ENCODE data around the gene DYNLT1. TPM values are rescaled to one million over a fixed set of nuclear protein-coding genes. Genes with fewer than 3 reads are reported as not detected.
A peak's percentile ranks its signal among the peaks of the same experiment; 100 is the strongest.
"Not testable (repeated sequence)": the region's sequence is repeated elsewhere in the genome, so short reads cannot be mapped to it uniquely, and the experiment has no call there.

The DYNLT1 gene
- total and polyA plus RNA-seq, 7 experiments from 2014 or later = 66.4 to 122 (median 81.6) TPM

- H3K4me1 ChIP-seq (ENCODE audit: control insufficient read depth in 2 of 2, insufficient read depth in 2 of 2, low read length in 2 of 2) = peaks cover 28 to 32% of the 10 kb centered on the region in 2 donors
- no peak overlapping the region for H3K4me3 ChIP-seq (ENCODE audit: low read length)
- peak overlapping the region; percentile 61 for H3K27ac ChIP-seq (ENCODE audit: low read depth, low read length)
- peaks cover 12 to 47% (median 31%) of the 10 kb centered on the region in 5 donors for H3K36me3 Mint-ChIP-seq
- H3K27me3 ChIP-seq (ENCODE audit: control insufficient read depth in 2 of 2, insufficient read depth in 2 of 2, low read length in 2 of 2) = no peaks in the 10 kb centered on the region
- ATAC-seq (peak; percentile 70), DNase-seq (peak in 6 of 9 donors; percentile 42 to 76 (median 65))
- ChIA-PET POLR2A (interaction anchor here (1.0 to 1.1 kb wide), 3 partner anchors 9 to 10 kb away, joined by 3 to 5 read pairs (median 3); partner anchors contain the start of gene DYNLT1), CTCF (interaction anchor here (0.8 kb wide), 1 partner anchor 56 kb away, joined by 4 read pairs; no protein-coding TSS in a partner anchor)
- peak overlapping the region in 8 of 10 donors; percentile 10 to 60 (median 45) for H3K4me3 Mint-ChIP-seq
- peak overlapping the region; percentile 60 to 95 (median 85) for H3K27ac Mint-ChIP-seq
- no peaks in the 10 kb centered on the region for H3K9me3 ChIP-seq (ENCODE audit: control insufficient read depth in 2 of 3, low read length in 3 of 3)
- H3K9me3 Mint-ChIP-seq = peaks cover 0 to 2% (median 0%) of the 10 kb centered on the region in 11 donors
- H3K27me3 Mint-ChIP-seq = no peaks in the 10 kb centered on the region
- intact Hi-C loops (cut with micrococcal nuclease) = loop anchor here (1.0 to 2.0 kb wide), 3 partner anchors 8 to 26 kb away; no protein-coding TSS in a partner anchor
- H3K36me3 ChIP-seq (ENCODE audit: control insufficient read depth in 2 of 3, insufficient read depth in 3 of 3, low read length in 3 of 3) = peaks cover 5 to 36% (median 16%) of the 10 kb centered on the region in 3 experiments
- peaks cover 29 to 78% (median 60%) of the 10 kb centered on the region in 7 donors for H3K4me1 Mint-ChIP-seq
Observed at GRCh38 chr6:158634695-158635426, 9.7 kb downstream of the DYNLT1 start.

GRCh38 chr6:158633127-158633526, 11.4 kb downstream of the DYNLT1 start:
- H3K9me3 Mint-ChIP-seq = peaks cover 0 to 2% (median 0%) of the 10 kb centered on the region in 11 donors
- H3K4me3 Mint-ChIP-seq = no peak overlapping the region
- peaks cover 18 to 69% (median 50%) of the 10 kb centered on the region in 7 donors for H3K4me1 Mint-ChIP-seq
- H3K36me3 Mint-ChIP-seq = peaks cover 12 to 48% (median 29%) of the 10 kb centered on the region in 5 donors
- H3K4me1 ChIP-seq (ENCODE audit: control insufficient read depth in 2 of 2, insufficient read depth in 2 of 2, low read length in 2 of 2) = peaks cover 16 to 19% of the 10 kb centered on the region in 2 donors
- H3K27ac ChIP-seq (ENCODE audit: low read depth, low read length) = no peak overlapping the region
- H3K27me3 Mint-ChIP-seq = no peaks in the 10 kb centered on the region
- no peak for ATAC-seq
- no peak for DNase-seq
- H3K36me3 ChIP-seq (ENCODE audit: control insufficient read depth in 2 of 3, insufficient read depth in 3 of 3, low read length in 3 of 3) = peaks cover 5 to 42% (median 16%) of the 10 kb centered on the region in 3 experiments
- no peak overlapping the region for H3K4me3 ChIP-seq (ENCODE audit: low read length)
- ChIA-PET CTCF (no interaction called here), POLR2A (interaction anchor here (1.0 to 1.5 kb wide), 3 partner anchors 11 to 27 kb away, joined by 3 to 11 read pairs (median 3); partner anchors contain the start of gene DYNLT1)
- intact Hi-C loops (cut with micrococcal nuclease) = no loop called here
- H3K9me3 ChIP-seq (ENCODE audit: control insufficient read depth in 2 of 3, low read length in 3 of 3) = no peaks in the 10 kb centered on the region
- no peaks in the 10 kb centered on the region for H3K27me3 ChIP-seq (ENCODE audit: control insufficient read depth in 2 of 2, insufficient read depth in 2 of 2, low read length in 2 of 2)
- H3K27ac Mint-ChIP-seq = peak overlapping the region; percentile 26 to 93 (median 83)

- H3K36me3 ChIP-seq (ENCODE audit: control insufficient read depth in 2 of 3, insufficient read depth in 3 of 3, low read length in 3 of 3) = peaks cover 6 to 45% (median 16%) of the 10 kb centered on the region in 3 experiments
- H3K27me3 Mint-ChIP-seq; H3K9me3 ChIP-seq (ENCODE audit: control insufficient read depth in 2 of 3, low read length in 3 of 3); H3K4me3 Mint-ChIP-seq; ATAC-seq; H3K9me3 Mint-ChIP-seq; H3K27me3 ChIP-seq (ENCODE audit: control insufficient read depth in 2 of 2, insufficient read depth in 2 of 2, low read length in 2 of 2); H3K4me3 ChIP-seq (ENCODE audit: low read length); intact Hi-C loops (cut with micrococcal nuclease); DNase-seq; CTCF ChIA-PET: not testable (repeated sequence)
- Mint-ChIP-seq H3K27ac (peak overlapping the region; percentile 70 to 93 (median 83)), H3K4me1 (peaks cover 18 to 68% (median 50%) of the 10 kb centered on the region in 7 donors), H3K36me3 (peaks cover 12 to 51% (median 29%) of the 10 kb centered on the region in 5 donors)
- H3K4me1 ChIP-seq (ENCODE audit: control insufficient read depth in 2 of 2, insufficient read depth in 2 of 2, low read length in 2 of 2) = peaks cover 16 to 19% of the 10 kb centered on the region in 2 donors
- POLR2A ChIA-PET = interaction anchor here (1.0 to 1.5 kb wide), 3 partner anchors 12 to 27 kb away, joined by 3 to 11 read pairs (median 3); partner anchors contain the start of gene DYNLT1
- peak overlapping the region; percentile 49 for H3K27ac ChIP-seq (ENCODE audit: low read depth, low read length)
Observed at GRCh38 chr6:158632538-158633119, 11.9 kb downstream of the DYNLT1 start.

GRCh38 chr6:158631678-158632537, 12.6 kb downstream of the DYNLT1 start:
- Mint-ChIP-seq H3K9me3 (peaks cover 0 to 2% (median 0%) of the 10 kb centered on the region in 11 donors), H3K27ac (peak overlapping the region; percentile 52 to 91 (median 83)), H3K4me3 (no peak overlapping the region), H3K27me3 (no peaks in the 10 kb centered on the region), H3K36me3 (peaks cover 17 to 52% (median 28%) of the 10 kb centered on the region in 5 donors), H3K4me1 (peaks cover 21 to 61% (median 48%) of the 10 kb centered on the region in 7 donors)
- H3K36me3 ChIP-seq (ENCODE audit: control insufficient read depth in 2 of 3, insufficient read depth in 3 of 3, low read length in 3 of 3) = peaks cover 8 to 45% (median 13%) of the 10 kb centered on the region in 3 experiments
- no peak overlapping the region for H3K4me3 ChIP-seq (ENCODE audit: low read length)
- no peaks in the 10 kb centered on the region for H3K9me3 ChIP-seq (ENCODE audit: control insufficient read depth in 2 of 3, low read length in 3 of 3)
- intact Hi-C loops (cut with micrococcal nuclease) = no loop called here
- no peaks in the 10 kb centered on the region for H3K27me3 ChIP-seq (ENCODE audit: control insufficient read depth in 2 of 2, insufficient read depth in 2 of 2, low read length in 2 of 2)
- H3K27ac ChIP-seq (ENCODE audit: low read depth, low read length) = peak overlapping the region; percentile 49
- DNase-seq (no peak), ATAC-seq (peak; percentile 47)
- CTCF ChIA-PET = interaction anchor here (3.9 kb wide), 1 partner anchor 59 kb away, joined by 29 read pairs; no protein-coding TSS in a partner anchor
- H3K4me1 ChIP-seq (ENCODE audit: control insufficient read depth in 2 of 2, insufficient read depth in 2 of 2, low read length in 2 of 2) = peaks cover 15 to 16% of the 10 kb centered on the region in 2 donors
- POLR2A ChIA-PET = interaction anchor here (1.3 to 1.9 kb wide), 2 partner anchors 14 to 20 kb away, joined by 3 to 6 read pairs; no protein-coding TSS in a partner anchor

- H3K4me1 ChIP-seq (ENCODE audit: control insufficient read depth in 2 of 2, insufficient read depth in 2 of 2, low read length in 2 of 2) = peaks cover 15 to 16% of the 10 kb centered on the region in 2 donors
- H3K27ac Mint-ChIP-seq = peak overlapping the region; percentile 52 to 91 (median 83)
- H3K36me3 ChIP-seq (ENCODE audit: control insufficient read depth in 2 of 3, insufficient read depth in 3 of 3, low read length in 3 of 3) = peaks cover 3 to 46% (median 10%) of the 10 kb centered on the region in 3 experiments
- H3K27me3 Mint-ChIP-seq = no peaks in the 10 kb centered on the region
- peaks cover 13 to 45% (median 21%) of the 10 kb centered on the region in 5 donors for H3K36me3 Mint-ChIP-seq
- POLR2A ChIA-PET = interaction anchor here (0.7 to 1.9 kb wide), 4 partner anchors 12 to 46 kb away, joined by 4 to 6 read pairs (median 5); no protein-coding TSS in a partner anchor
- DNase-seq (no peak), ATAC-seq (no peak)
- no peak overlapping the region for H3K4me3 Mint-ChIP-seq
- H3K27ac ChIP-seq (ENCODE audit: low read depth, low read length) = no peak overlapping the region
- intact Hi-C loops (cut with micrococcal nuclease) = no loop called here
- no peak overlapping the region for H3K4me3 ChIP-seq (ENCODE audit: low read length)
- no peaks in the 10 kb centered on the region for H3K27me3 ChIP-seq (ENCODE audit: control insufficient read depth in 2 of 2, insufficient read depth in 2 of 2, low read length in 2 of 2)
- H3K4me1 Mint-ChIP-seq = peaks cover 17 to 53% (median 41%) of the 10 kb centered on the region in 7 donors
- no peaks in the 10 kb centered on the region for H3K9me3 ChIP-seq (ENCODE audit: control insufficient read depth in 2 of 3, low read length in 3 of 3)
- peaks cover 0 to 2% (median 0%) of the 10 kb centered on the region in 11 donors for H3K9me3 Mint-ChIP-seq
- CTCF ChIA-PET = interaction anchor here (0.6 to 3.9 kb wide), 3 partner anchors 17 to 60 kb away, joined by 3 to 29 read pairs (median 3); no protein-coding TSS in a partner anchor
Observed at GRCh38 chr6:158630938-158631616, 13.5 kb downstream of the DYNLT1 start.

All from naive thymus-derived CD4-positive, alpha-beta T cell (primary cell).